A549 (cell line): ENCODE results near the gene IGF1R.

ENCODE experiments used
- EP300 ChIP-seq, 2 experiments: fragments of >200 bp; sonication (Bioruptor Twin); formaldehyde crosslinking; IDR thresholded peaks; 2 replicates in 1 of 2; 3 replicates in 1 of 2; pipeline ENCODE4 v1.6.1; 2016 to 2017
- GATA3 ChIP-seq: IDR thresholded peaks from 2 replicates; pipeline ENCODE4 v1.6.1; 2012; ENCODE audit warnings: borderline replicate concordance
- KDM1A ChIP-seq: fragments of 200-600 bp; sonication (generic); IDR thresholded peaks from 2 replicates; pipeline ENCODE4 v1.6.1; 2016; ENCODE audit warnings: low read depth, mild to moderate bottlenecking
- KDM5A ChIP-seq: fragments of 200-600 bp; sonication (generic); IDR thresholded peaks from 2 replicates; pipeline ENCODE4 v1.6.1; 2016; ENCODE audit warnings: antibody characterized with exemption, mild to moderate bottlenecking
- MAFK ChIP-seq: fragments of 450-650 bp; IDR thresholded peaks from 2 replicates; pipeline ENCODE4 v1.6.1; 2014; ENCODE audit not compliant: partially characterized antibody
- POLR2A ChIP-seq: IDR thresholded peaks from 2 replicates; pipeline ENCODE4 v1.6.1; 2012; ENCODE audit warnings: mild to moderate bottlenecking, low read length
- POLR2AphosphoS2 ChIP-seq: conservative IDR thresholded peaks from 2 replicates; pipeline ENCODE4 v1.6.1; 2012; ENCODE audit warnings: low read length, improper control_type of control experiment, inconsistent platforms
- ZNF302 ChIP-seq: fragments of 250-450 bp; sonication (Bioruptor Pico); IDR thresholded peaks from 2 replicates; pipeline ENCODE4 v1.9.0; 2021; ENCODE audit warnings: inconsistent platforms, mild to moderate bottlenecking, moderate library complexity
- TF ChIP-seq, protein P1 (sequence below): IDR thresholded peaks from 2 replicates; pipeline ENCODE4 v1.6.1; 2012
- TF ChIP-seq, protein P2 (sequence below): fragments of >200 bp; sonication (Bioruptor Twin); formaldehyde crosslinking; IDR thresholded peaks from 3 replicates; pipeline ENCODE4 v1.5.1; 2016
- TF ChIP-seq, protein P3 (sequence below): fragments of 200-600 bp; sonication (generic); IDR thresholded peaks from 2 replicates; pipeline ENCODE4 v1.6.1; 2016; ENCODE audit warnings: antibody characterized with exemption, mild to moderate bottlenecking, moderate library complexity

DNA sequence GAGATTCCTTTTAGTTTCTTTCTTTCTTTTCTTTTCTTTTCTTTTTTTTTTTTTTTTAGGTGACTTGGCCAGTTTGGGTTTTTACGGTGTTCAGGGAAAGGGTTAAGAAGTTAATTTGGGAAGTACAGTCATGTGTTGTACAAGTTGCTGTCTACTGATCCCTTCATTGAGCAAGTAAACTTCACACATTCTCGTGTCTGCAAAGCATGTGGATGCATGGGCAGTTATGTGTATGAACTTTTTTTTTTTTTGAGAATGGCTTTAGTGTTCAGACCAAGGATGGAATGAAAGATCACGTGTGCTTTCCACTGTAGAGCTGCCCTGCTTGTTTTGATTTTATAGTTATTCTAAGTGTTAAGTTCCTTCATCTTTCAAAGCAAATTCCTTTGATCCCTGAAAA is 227.0 kb downstream of the IGF1R start:
- TF ChIP-seq, protein P1, sequence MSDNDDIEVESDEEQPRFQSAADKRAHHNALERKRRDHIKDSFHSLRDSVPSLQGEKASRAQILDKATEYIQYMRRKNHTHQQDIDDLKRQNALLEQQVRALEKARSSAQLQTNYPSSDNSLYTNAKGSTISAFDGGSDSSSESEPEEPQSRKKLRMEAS, result no peak
- no peak for TF ChIP-seq POLR2A
- TF ChIP-seq KDM1A, result no peak
- TF ChIP-seq, protein P2, sequence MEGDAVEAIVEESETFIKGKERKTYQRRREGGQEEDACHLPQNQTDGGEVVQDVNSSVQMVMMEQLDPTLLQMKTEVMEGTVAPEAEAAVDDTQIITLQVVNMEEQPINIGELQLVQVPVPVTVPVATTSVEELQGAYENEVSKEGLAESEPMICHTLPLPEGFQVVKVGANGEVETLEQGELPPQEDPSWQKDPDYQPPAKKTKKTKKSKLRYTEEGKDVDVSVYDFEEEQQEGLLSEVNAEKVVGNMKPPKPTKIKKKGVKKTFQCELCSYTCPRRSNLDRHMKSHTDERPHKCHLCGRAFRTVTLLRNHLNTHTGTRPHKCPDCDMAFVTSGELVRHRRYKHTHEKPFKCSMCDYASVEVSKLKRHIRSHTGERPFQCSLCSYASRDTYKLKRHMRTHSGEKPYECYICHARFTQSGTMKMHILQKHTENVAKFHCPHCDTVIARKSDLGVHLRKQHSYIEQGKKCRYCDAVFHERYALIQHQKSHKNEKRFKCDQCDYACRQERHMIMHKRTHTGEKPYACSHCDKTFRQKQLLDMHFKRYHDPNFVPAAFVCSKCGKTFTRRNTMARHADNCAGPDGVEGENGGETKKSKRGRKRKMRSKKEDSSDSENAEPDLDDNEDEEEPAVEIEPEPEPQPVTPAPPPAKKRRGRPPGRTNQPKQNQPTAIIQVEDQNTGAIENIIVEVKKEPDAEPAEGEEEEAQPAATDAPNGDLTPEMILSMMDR, result no peak
- no peak for TF ChIP-seq EP300 (IDR thresholded peaks at IDR 0.05)
- TF ChIP-seq MAFK, result no peak
- no peak for TF ChIP-seq KDM5A
- TF ChIP-seq GATA3, result no peak
- no peak for TF ChIP-seq POLR2AphosphoS2
- TF ChIP-seq, protein P3, sequence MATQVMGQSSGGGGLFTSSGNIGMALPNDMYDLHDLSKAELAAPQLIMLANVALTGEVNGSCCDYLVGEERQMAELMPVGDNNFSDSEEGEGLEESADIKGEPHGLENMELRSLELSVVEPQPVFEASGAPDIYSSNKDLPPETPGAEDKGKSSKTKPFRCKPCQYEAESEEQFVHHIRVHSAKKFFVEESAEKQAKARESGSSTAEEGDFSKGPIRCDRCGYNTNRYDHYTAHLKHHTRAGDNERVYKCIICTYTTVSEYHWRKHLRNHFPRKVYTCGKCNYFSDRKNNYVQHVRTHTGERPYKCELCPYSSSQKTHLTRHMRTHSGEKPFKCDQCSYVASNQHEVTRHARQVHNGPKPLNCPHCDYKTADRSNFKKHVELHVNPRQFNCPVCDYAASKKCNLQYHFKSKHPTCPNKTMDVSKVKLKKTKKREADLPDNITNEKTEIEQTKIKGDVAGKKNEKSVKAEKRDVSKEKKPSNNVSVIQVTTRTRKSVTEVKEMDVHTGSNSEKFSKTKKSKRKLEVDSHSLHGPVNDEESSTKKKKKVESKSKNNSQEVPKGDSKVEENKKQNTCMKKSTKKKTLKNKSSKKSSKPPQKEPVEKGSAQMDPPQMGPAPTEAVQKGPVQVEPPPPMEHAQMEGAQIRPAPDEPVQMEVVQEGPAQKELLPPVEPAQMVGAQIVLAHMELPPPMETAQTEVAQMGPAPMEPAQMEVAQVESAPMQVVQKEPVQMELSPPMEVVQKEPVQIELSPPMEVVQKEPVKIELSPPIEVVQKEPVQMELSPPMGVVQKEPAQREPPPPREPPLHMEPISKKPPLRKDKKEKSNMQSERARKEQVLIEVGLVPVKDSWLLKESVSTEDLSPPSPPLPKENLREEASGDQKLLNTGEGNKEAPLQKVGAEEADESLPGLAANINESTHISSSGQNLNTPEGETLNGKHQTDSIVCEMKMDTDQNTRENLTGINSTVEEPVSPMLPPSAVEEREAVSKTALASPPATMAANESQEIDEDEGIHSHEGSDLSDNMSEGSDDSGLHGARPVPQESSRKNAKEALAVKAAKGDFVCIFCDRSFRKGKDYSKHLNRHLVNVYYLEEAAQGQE, result no peak
- no peak for TF ChIP-seq ZNF302
